HG03432 (cell line): ENCODE results near the gene ZFPM1.
"Not testable (repeated sequence)": the region's sequence is repeated elsewhere in the genome, so short reads cannot be mapped to it uniquely, and the experiment has no call there.

ENCODE experiments used
- ATAC-seq: cut with Tn5 transposase; IDR thresholded peaks from one replicate; pipeline ENCODE4 v1.9.1; 2021; ENCODE audit warnings: mild to moderate bottlenecking, moderate library complexity; ENCODE audit not compliant: unreplicated experiment

The ZFPM1 gene

GRCh38 chr16:88464447-88465318 is 11.6 kb downstream of the ZFPM1 start:
- ATAC-seq, result no peak

GRCh38 chr16:88465387-88465983 is 12.4 kb downstream of the ZFPM1 start:
- ATAC-seq, result no peak

- no peak for ATAC-seq
Observed at GRCh38 chr16:88466175-88466862, 13.2 kb downstream of the ZFPM1 start.

- no peak for ATAC-seq
Observed at GRCh38 chr16:88466949-88467348, 13.9 kb downstream of the ZFPM1 start.

GRCh38 chr16:88467541-88467944 is 14.5 kb downstream of the ZFPM1 start:
- ATAC-seq, result no peak

- no peak for ATAC-seq
Observed at GRCh38 chr16:88468275-88469129, 15.4 kb downstream of the ZFPM1 start.

GRCh38 chr16:88469615-88470395 is 16.7 kb downstream of the ZFPM1 start:
- no peak for ATAC-seq

GRCh38 chr16:88470396-88470680 is 17.3 kb downstream of the ZFPM1 start:
- ATAC-seq, result not testable (repeated sequence)

GRCh38 chr16:88470696-88471095 is 17.6 kb downstream of the ZFPM1 start:
- not testable (repeated sequence) for ATAC-seq

GRCh38 chr16:88471115-88471514 is 18.0 kb downstream of the ZFPM1 start:
- no peak for ATAC-seq

GRCh38 chr16:88471575-88471974 is 18.5 kb downstream of the ZFPM1 start:
- ATAC-seq, result no peak

GRCh38 chr16:88472069-88472468 is 19.0 kb downstream of the ZFPM1 start:
- ATAC-seq, result no peak

GRCh38 chr16:88472637-88473205 is 19.6 kb downstream of the ZFPM1 start:
- ATAC-seq, result no peak

GRCh38 chr16:88473666-88474534 is 20.8 kb downstream of the ZFPM1 start:
- ATAC-seq, result no peak

- ATAC-seq, result no peak
Observed at GRCh38 chr16:88475037-88475436, 22.0 kb downstream of the ZFPM1 start.

GRCh38 chr16:88476203-88476602 is 23.1 kb downstream of the ZFPM1 start:
- no peak for ATAC-seq

- no peak for ATAC-seq
Observed at GRCh38 chr16:88476817-88477397, 23.8 kb downstream of the ZFPM1 start.

GRCh38 chr16:88477631-88478519 is 24.8 kb downstream of the ZFPM1 start:
- ATAC-seq, result no peak
